ENCODE data around the gene SLC12A7.

GRCh38 chr5:1073239-1074102 is 38.4 kb downstream of the SLC12A7 start:
- TF ChIP-seq CTCF (IDR thresholded peaks at IDR 0.05) = no peak
- no peak for TF ChIP-seq EP300 (IDR thresholded peaks at IDR 0.05)
- TF ChIP-seq POLR2A (IDR thresholded peaks at IDR 0.05) = no peak

Data from ovary (tissue), 3 donors.